ENCODE data around the gene C12orf75.

C12orf75 gene

GRCh38 chr12:105418229-105418628 lies 87.7 kb downstream of the C12orf75 start:
- Histone ChIP-seq H3K27me3 (ENCODE audit: control insufficient read depth, insufficient read depth, low read length) (no peaks in the 10 kb centered on the region), H3K4me1 (ENCODE audit: control insufficient read depth, insufficient read depth, low read length) (peaks cover 3% of the 10 kb centered on the region), H3K36me3 (ENCODE audit: control insufficient read depth, insufficient read depth, low read length) (no peaks in the 10 kb centered on the region), H3K9ac (ENCODE audit: low read length) (no peak overlapping the region), H3K27ac (ENCODE audit: low read depth, low read length) (no peak overlapping the region), H3K4me3 (ENCODE audit: low read length) (no peak overlapping the region)

DNA sequence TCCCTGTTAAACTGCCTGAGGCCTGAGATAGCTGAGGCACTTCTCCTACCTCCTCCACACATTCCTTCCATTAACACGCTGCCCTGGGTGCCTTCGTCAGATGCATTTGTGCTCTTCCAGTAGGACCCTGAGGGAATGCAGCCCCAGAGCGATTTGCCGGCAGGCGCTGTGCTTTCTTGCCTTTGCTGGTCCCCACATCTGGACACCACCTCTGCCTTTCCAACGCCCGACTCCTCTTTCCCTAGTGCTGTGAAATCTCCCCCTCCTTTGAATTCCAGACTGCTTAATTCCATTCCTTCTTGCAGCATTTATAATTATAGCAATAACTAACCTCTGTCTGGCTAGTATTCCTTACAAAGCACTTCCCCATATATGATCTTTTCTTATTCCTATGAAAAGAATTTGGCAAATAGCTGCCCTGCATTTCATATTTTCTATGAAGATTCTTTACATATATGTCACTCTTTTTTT lies 88.4 kb downstream of the C12orf75 start:
- Histone ChIP-seq H3K4me3 (ENCODE audit: low read length) (no peak overlapping the region), H3K27ac (ENCODE audit: low read depth, low read length) (no peak overlapping the region), H3K27me3 (ENCODE audit: control insufficient read depth, insufficient read depth, low read length) (no peaks in the 10 kb centered on the region)

GRCh38 chr12:105419606-105420005 lies 89.1 kb downstream of the C12orf75 start:
- peaks cover 3% of the 10 kb centered on the region for H3K4me1 ChIP-seq (ENCODE audit: control insufficient read depth, insufficient read depth, low read length)
- H3K36me3 ChIP-seq (ENCODE audit: control insufficient read depth, insufficient read depth, low read length), result no peaks in the 10 kb centered on the region
- no peak overlapping the region for H3K27ac ChIP-seq (ENCODE audit: low read depth, low read length)
- no peak overlapping the region for H3K9ac ChIP-seq (ENCODE audit: low read length)
- H3K4me3 ChIP-seq (ENCODE audit: low read length), result no peak overlapping the region
- H3K27me3 ChIP-seq (ENCODE audit: control insufficient read depth, insufficient read depth, low read length), result no peaks in the 10 kb centered on the region

More for the DNA sequence above, 88.4 kb downstream of the C12orf75 start:
- H3K36me3 ChIP-seq (ENCODE audit: control insufficient read depth, insufficient read depth, low read length), result no peaks in the 10 kb centered on the region
- H3K9ac ChIP-seq (ENCODE audit: low read length), result no peak overlapping the region
- H3K4me1 ChIP-seq (ENCODE audit: control insufficient read depth, insufficient read depth, low read length), result peaks cover 3% of the 10 kb centered on the region

DNA sequence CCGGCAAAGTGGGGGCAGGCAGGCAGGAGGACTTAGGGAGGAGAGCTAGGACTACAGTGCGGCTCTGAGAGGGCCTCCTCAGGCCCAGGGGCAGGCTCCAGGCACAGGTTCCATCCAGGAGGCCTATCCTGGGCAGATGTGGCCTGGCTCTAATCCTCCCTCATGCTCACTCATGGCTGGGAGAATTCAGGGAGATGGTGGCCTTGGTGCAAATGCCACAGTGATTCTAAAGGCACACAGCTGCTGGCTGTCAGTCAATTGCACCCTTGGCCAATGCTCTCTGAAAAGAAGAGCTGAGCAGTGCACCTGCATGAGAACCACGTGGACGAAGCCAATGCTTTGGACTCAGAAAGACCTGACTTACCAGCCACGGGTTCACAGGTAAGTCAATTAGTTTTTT lies 89.6 kb downstream of the C12orf75 start:
- Histone ChIP-seq H3K27ac (ENCODE audit: low read depth, low read length) (no peak overlapping the region), H3K27me3 (ENCODE audit: control insufficient read depth, insufficient read depth, low read length) (no peaks in the 10 kb centered on the region), H3K4me1 (ENCODE audit: control insufficient read depth, insufficient read depth, low read length) (peaks cover 3% of the 10 kb centered on the region), H3K36me3 (ENCODE audit: control insufficient read depth, insufficient read depth, low read length) (no peaks in the 10 kb centered on the region), H3K9ac (ENCODE audit: low read length) (no peak overlapping the region), H3K4me3 (ENCODE audit: low read length) (no peak overlapping the region)

- H3K4me1 ChIP-seq (ENCODE audit: control insufficient read depth, insufficient read depth, low read length), result peaks cover 3% of the 10 kb centered on the region
- no peaks in the 10 kb centered on the region for H3K27me3 ChIP-seq (ENCODE audit: control insufficient read depth, insufficient read depth, low read length)
- no peak overlapping the region for H3K27ac ChIP-seq (ENCODE audit: low read depth, low read length)
- H3K9ac ChIP-seq (ENCODE audit: low read length), result no peak overlapping the region
- H3K4me3 ChIP-seq (ENCODE audit: low read length), result no peak overlapping the region
- H3K36me3 ChIP-seq (ENCODE audit: control insufficient read depth, insufficient read depth, low read length), result no peaks in the 10 kb centered on the region
These were observed 90.3 kb downstream of the C12orf75 start for GRCh38 chr12:105420659-105421240.
